Measurements from ENCODE around the gene MRAP2. TPM values are rescaled to one million over a fixed set of nuclear protein-coding genes. Genes with fewer than 3 reads are reported as not detected.

MRAP2 gene
- total and polyA plus RNA-seq, 2 of the 13 experiments (the other 11 are each of a cell fraction or from before 2014, with no cell fraction given) = 0.33 to 3.5 TPM

DNA sequence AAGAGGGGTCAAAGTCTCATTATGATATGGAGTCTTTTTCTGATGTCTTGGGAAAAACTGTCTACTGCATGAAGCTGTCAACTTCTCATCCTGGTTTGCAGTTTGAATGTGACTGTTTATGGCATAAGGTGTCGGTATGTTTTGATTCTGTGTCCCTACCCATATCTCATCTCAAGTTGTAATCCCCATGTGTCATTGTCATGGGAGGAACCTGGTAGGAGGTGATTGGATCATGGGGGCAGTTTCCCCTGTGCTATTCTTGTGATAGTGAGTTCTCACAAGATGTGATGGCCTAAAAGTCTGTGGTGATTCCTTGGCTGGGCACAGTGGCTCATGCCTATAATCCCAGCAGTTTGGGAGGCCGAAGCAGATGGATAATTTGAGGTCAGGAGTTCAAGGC is 47.6 kb downstream of the MRAP2 start:
- no peak for FAIRE-seq
- no peak overlapping the region for H3K4me2 ChIP-seq (ENCODE audit: low read depth, low read length)
- H3K36me3 ChIP-seq (replicated peaks in 1 of 2; ENCODE audit: control insufficient read depth in 1 of 2, insufficient read depth in 2 of 2, low read length in 2 of 2) = no peaks in the 10 kb centered on the region
- no peak overlapping the region for H3K9ac ChIP-seq (ENCODE audit: insufficient read depth, low read depth, low read length)
- no peaks in the 10 kb centered on the region for H4K20me1 ChIP-seq (ENCODE audit: insufficient read depth, low read length)
- H3K27me3 ChIP-seq (ENCODE audit: control insufficient read depth in 1 of 2, insufficient read depth in 2 of 2, low read length in 2 of 2) = no peaks in the 10 kb centered on the region
- TF ChIP-seq, protein P1, sequence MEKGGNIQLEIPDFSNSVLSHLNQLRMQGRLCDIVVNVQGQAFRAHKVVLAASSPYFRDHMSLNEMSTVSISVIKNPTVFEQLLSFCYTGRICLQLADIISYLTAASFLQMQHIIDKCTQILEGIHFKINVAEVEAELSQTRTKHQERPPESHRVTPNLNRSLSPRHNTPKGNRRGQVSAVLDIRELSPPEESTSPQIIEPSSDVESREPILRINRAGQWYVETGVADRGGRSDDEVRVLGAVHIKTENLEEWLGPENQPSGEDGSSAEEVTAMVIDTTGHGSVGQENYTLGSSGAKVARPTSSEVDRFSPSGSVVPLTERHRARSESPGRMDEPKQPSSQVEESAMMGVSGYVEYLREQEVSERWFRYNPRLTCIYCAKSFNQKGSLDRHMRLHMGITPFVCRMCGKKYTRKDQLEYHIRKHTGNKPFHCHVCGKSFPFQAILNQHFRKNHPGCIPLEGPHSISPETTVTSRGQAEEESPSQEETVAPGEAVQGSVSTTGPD (CRISPR knock-in tag; IDR thresholded peaks at IDR 0.05) = no peak
- TF ChIP-seq ZNF589 (CRISPR knock-in tag; conservative IDR thresholded peaks at IDR 0.05) = no peak
- TF ChIP-seq, protein P2, sequence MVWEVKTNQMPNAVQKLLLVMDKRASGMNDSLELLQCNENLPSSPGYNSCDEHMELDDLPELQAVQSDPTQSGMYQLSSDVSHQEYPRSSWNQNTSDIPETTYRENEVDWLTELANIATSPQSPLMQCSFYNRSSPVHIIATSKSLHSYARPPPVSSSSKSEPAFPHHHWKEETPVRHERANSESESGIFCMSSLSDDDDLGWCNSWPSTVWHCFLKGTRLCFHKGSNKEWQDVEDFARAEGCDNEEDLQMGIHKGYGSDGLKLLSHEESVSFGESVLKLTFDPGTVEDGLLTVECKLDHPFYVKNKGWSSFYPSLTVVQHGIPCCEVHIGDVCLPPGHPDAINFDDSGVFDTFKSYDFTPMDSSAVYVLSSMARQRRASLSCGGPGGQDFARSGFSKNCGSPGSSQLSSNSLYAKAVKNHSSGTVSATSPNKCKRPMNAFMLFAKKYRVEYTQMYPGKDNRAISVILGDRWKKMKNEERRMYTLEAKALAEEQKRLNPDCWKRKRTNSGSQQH (CRISPR knock-in tag; IDR thresholded peaks at IDR 0.05; ENCODE audit: low read depth) = no peak
- TF ChIP-seq, protein P3, sequence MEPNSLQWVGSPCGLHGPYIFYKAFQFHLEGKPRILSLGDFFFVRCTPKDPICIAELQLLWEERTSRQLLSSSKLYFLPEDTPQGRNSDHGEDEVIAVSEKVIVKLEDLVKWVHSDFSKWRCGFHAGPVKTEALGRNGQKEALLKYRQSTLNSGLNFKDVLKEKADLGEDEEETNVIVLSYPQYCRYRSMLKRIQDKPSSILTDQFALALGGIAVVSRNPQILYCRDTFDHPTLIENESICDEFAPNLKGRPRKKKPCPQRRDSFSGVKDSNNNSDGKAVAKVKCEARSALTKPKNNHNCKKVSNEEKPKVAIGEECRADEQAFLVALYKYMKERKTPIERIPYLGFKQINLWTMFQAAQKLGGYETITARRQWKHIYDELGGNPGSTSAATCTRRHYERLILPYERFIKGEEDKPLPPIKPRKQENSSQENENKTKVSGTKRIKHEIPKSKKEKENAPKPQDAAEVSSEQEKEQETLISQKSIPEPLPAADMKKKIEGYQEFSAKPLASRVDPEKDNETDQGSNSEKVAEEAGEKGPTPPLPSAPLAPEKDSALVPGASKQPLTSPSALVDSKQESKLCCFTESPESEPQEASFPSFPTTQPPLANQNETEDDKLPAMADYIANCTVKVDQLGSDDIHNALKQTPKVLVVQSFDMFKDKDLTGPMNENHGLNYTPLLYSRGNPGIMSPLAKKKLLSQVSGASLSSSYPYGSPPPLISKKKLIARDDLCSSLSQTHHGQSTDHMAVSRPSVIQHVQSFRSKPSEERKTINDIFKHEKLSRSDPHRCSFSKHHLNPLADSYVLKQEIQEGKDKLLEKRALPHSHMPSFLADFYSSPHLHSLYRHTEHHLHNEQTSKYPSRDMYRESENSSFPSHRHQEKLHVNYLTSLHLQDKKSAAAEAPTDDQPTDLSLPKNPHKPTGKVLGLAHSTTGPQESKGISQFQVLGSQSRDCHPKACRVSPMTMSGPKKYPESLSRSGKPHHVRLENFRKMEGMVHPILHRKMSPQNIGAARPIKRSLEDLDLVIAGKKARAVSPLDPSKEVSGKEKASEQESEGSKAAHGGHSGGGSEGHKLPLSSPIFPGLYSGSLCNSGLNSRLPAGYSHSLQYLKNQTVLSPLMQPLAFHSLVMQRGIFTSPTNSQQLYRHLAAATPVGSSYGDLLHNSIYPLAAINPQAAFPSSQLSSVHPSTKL (CRISPR knock-in tag; IDR thresholded peaks at IDR 0.05) = no peak
- TF ChIP-seq RBFOX2 (IDR thresholded peaks at IDR 0.05; ENCODE audit: low read depth, low read length) = no peak
- no peak for TF ChIP-seq POLR2AphosphoS5 (IDR thresholded peaks at IDR 0.05; ENCODE audit: low read depth, low read length)
- TF ChIP-seq, protein P4, sequence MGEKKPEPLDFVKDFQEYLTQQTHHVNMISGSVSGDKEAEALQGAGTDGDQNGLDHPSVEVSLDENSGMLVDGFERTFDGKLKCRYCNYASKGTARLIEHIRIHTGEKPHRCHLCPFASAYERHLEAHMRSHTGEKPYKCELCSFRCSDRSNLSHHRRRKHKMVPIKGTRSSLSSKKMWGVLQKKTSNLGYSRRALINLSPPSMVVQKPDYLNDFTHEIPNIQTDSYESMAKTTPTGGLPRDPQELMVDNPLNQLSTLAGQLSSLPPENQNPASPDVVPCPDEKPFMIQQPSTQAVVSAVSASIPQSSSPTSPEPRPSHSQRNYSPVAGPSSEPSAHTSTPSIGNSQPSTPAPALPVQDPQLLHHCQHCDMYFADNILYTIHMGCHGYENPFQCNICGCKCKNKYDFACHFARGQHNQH (CRISPR knock-in tag; IDR thresholded peaks at IDR 0.05) = no peak
- TF ChIP-seq ZFP82 (CRISPR knock-in tag; IDR thresholded peaks at IDR 0.05; ENCODE audit: borderline replicate concordance) = no peak
- no peak for TF ChIP-seq ZNF780A (CRISPR knock-in tag; IDR thresholded peaks at IDR 0.05)
- no peak for TF ChIP-seq ZNF484 (CRISPR knock-in tag; IDR thresholded peaks at IDR 0.05; ENCODE audit: borderline replicate concordance, low read depth)
- TF ChIP-seq AKAP8 (CRISPR knock-in tag; IDR thresholded peaks at IDR 0.05) = no peak
- no peak for TF ChIP-seq NBN (conservative IDR thresholded peaks at IDR 0.05)
- TF ChIP-seq HES4 (CRISPR knock-in tag; IDR thresholded peaks at IDR 0.05; ENCODE audit: borderline replicate concordance) = no peak
- no peak overlapping the region for H3K27ac ChIP-seq (ENCODE audit: extremely low read length, insufficient read depth, low read length)
- H3K4me1 ChIP-seq (ENCODE audit: insufficient read depth, low read length) = peaks cover 10% of the 10 kb centered on the region; the same call in 1 of the 2 replicates
- ChIA-PET CTCF (ENCODE audit: low intra/inter-chr PET ratio, low total read pairs) (no interaction called here), POLR2A (no interaction called here)
- no peak overlapping the region for H3K4me3 ChIP-seq (replicated peaks in 1 of 3; ENCODE audit: insufficient read depth in 1 of 3, low read depth in 2 of 3, low read length in 3 of 3)
- H3K9me3 ChIP-seq (ENCODE audit: low read length) = no peaks in the 10 kb centered on the region
- ATAC-seq = no peak
- no peak overlapping the region for H2AFZ ChIP-seq (ENCODE audit: low read length)
- no peaks in the 10 kb centered on the region for H3K79me2 ChIP-seq (ENCODE audit: insufficient read depth, low read length)
- in situ Hi-C loops (cut with HindIII; ENCODE audit: extremely low pct_ligation_motif_present, low pct_unique_long_range_greater_than_20kb) (no loop called here), intact Hi-C loops (cut with micrococcal nuclease; ENCODE audit: unreplicated experiment) (no loop called here)
- WGBS (ENCODE audit: low lambda C conversion rate) = 54% methylated on average over 2 of the region's 2 CpGs
- DNase-seq (ENCODE audit: low spot score) = no peak
- BruUV-seq (replicated peaks) = no TSS peak
